Subcutaneous adipose tissue (tissue), 4 donors: ENCODE results near the gene FOXP1. TPM values are rescaled to one million over a fixed set of nuclear protein-coding genes. Genes with fewer than 3 reads are reported as not detected.

Experiments used
- CTCF ChIP-seq: fragments of 450-650 bp; IDR thresholded peaks from one replicate; pipeline ENCODE4 v1.5.1; 2016; ENCODE audit warnings: low read depth, mild to moderate bottlenecking, control low read depth, antibody characterized with exemption, moderate library complexity
- total RNA-seq, 4 donors: library from RNA; depleted of rRNA; stranded (reverse); fragments of >200 nt; gene quantifications; one replicate each; pipeline ENCODE4 v1.1.0, GENCODE V29; 2016

FOXP1 gene
- total RNA-seq, 4 donors from 2014 or later, result 70.5 to 96.7 (median 88.0) TPM

DNA sequence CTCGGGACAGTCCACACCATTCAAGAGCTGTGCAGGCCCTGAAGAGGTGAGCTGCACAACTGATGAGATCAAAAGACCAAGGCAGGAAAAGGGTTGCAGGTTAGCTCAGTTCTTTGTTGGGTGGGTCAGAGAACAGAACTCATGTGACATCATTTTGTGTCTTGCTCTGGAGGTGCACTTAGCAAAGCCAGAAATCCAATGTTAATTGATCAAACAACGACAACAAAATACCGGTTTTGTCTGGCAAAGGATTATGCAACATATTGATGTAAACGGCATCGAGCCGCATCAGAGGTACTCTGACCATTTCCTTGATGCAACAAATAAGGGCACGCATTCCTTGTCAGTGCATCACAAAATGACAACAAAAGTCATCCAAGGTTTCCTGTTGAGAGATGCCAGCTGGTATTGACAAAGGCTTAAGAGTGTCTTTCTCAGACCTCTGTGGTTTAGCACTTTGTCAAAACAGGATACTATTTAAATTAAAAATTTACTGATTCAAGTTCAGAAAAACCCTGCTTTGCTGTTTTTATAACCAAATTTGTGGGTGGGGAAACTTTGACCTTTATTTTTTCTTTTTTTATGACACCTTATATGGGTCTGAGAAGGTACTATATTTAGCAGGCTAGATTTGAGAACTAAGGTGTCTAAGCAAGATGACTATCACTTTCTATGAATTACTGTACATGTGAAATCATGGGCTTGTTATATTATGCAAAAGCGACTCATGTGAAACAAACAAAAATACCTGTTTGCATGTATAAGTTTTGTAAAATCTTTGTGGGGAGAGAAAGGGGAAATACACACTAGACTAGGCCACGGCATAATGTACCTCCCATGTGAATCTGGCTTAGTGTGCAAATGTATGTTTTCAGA, 496.1 kb downstream of the FOXP1 start:
- TF ChIP-seq CTCF, result no peak

DNA sequence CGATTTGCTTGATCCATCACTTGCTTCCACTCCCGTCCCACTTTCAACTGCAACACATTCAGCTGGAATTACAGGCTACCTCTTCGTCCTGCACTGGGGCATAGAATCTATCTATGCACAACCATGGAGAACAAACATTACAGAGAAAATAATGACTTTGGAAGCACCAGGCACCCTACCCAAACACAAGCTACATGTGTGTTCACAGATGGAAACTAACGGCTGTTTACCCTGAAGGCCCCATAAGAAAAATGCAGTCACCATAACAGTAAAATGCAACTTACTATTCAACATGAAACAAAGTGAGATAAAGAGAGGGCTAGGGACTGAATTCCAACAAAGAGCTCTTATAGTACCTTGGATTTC, 496.8 kb downstream of the FOXP1 start:
- no peak for TF ChIP-seq CTCF

DNA sequence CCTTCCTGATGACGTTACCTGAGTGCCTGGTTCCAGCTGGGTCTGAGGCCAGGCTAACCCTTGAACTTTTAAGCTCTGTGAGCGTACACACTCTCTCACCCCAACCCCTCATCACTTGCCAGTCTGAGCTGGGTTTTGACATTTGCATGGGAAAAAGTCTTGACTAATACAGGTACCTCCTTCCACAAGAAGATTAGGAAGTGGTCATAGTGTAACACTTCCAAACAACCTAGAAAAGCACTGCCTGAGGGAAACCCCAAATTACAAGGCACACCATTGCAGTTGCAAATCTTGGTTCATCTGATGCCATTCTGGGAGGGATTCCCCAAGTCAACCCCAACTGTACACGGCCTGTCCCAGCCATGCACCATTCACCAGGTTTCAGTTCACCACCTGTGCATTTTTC, 499.8 kb downstream of the FOXP1 start:
- no peak for TF ChIP-seq CTCF

GRCh38 chr3:71082833-71083232, 500.7 kb downstream of the FOXP1 start:
- no peak for TF ChIP-seq CTCF

- TF ChIP-seq CTCF, result no peak
These were observed 502.9 kb downstream of the FOXP1 start for GRCh38 chr3:71080517-71081083.

- no peak for TF ChIP-seq CTCF
These were observed 504.6 kb downstream of the FOXP1 start for GRCh38 chr3:71078723-71079525.

GRCh38 chr3:71078199-71078598, 505.3 kb downstream of the FOXP1 start:
- no peak for TF ChIP-seq CTCF
